Right lobe of liver (tissue), 6 donors: ENCODE data around the gene SLC38A3. TPM values are rescaled to one million over a fixed set of nuclear protein-coding genes. Genes with fewer than 3 reads are reported as not detected.

Experiments used
- ATAC-seq, 4 donors: fragments of 200-7000 bp; cut with Tn5 transposase; one replicate each; pipeline ENCODE4 v1.9.1; 2020; ENCODE audit warnings: mild to moderate bottlenecking in 4 of 4, moderate library complexity in 4 of 4
- DNase-seq, 3 donors: peaks; one replicate each; pipeline ENCODE4 v3.0.0-alpha.2; 2020
- H3K27ac ChIP-seq, 3 donors: fragments of 200-600 bp; one replicate each; pipeline ENCODE4 v1.8.0; 2022
- H3K27me3 ChIP-seq, 2 donors: fragments of 200-600 bp; one replicate each; pipeline ENCODE4 v1.8.0; 2022
- H3K36me3 ChIP-seq, 4 donors: fragments of 200-600 bp; sonication (generic) in 1 of 4; one replicate each; pipeline versions ENCODE4 v1.5.1 to v1.8.0; 2017 to 2022; ENCODE audit warnings: control low read depth in 1 of 4
- H3K4me1 ChIP-seq, 4 donors: fragments of 200-600 bp; sonication (generic) in 1 of 4; one replicate each; pipeline versions ENCODE4 v1.5.1 to v1.8.0; 2017 to 2022; ENCODE audit warnings: control low read depth in 1 of 4
- H3K4me3 ChIP-seq, 3 donors: fragments of 200-600 bp; one replicate each; pipeline ENCODE4 v1.8.0; 2022
- H3K9me3 ChIP-seq, 4 donors: fragments of 200-600 bp; sonication (generic) in 1 of 4; one replicate each; pipeline versions ENCODE4 v1.5.1 to v1.8.0; 2017 to 2022; ENCODE audit warnings: control low read depth in 1 of 4
- CTCF ChIP-seq, 4 donors: fragments of 200-600 bp in 3 of 4; fragments of 450-650 bp in 1 of 4; IDR thresholded peaks; one replicate each; pipeline versions ENCODE4 v1.5.1 to v1.8.0; 2016 to 2022; ENCODE audit warnings: antibody characterized with exemption in 4 of 4, mild to moderate bottlenecking in 2 of 4
- POLR2A ChIP-seq: fragments of 450-650 bp; IDR thresholded peaks from one replicate; pipeline ENCODE4 v1.6.1; 2017; ENCODE audit warnings: antibody characterized with exemption, mild to moderate bottlenecking
- WGBS: methylation state at CpG from one replicate; pipeline ENCODE4 v1.1.6; 2018; ENCODE audit warnings: low coverage, low lambda C conversion rate; ENCODE audit not compliant: insufficient coverage; ENCODE audit errors: missing lambda C conversion rate; 5-methylcytosine and 5-hydroxymethylcytosine counted together
- intact Hi-C, 2 donors: fragments of 100-400 bp; cut with DNase I; formaldehyde crosslinking; loops; one replicate each; pipeline versions ENCODE4 v1.11.2 to v1.14.1; 2022
- total RNA-seq, 6 experiments: library from RNA; depleted of rRNA in 2 of 6; stranded (reverse); fragments of >200 nt in 2 of 6; fragmentation: NEBNext Ultra II Directional in 3 of 6; extraction: Animal tissue kit (Norgen Biotek cat#: 25700) in 3 of 6; gene quantifications; one replicate each; pipeline versions ENCODE4 v1.1.0 to v1.2.4, GENCODE V29; 2016 to 2023
- donor health status: DM: no; HTN: yes; CAD: no.
- donor health status: DM: no; HTN: no; CAD: no.
- donor health status: DM: no; HTN: no; CAD: no.
- donor health status: DM: no; HTN: yes; CAD: no.
- donor health status: DM: no; HTN: yes; CAD: no.

SLC38A3 gene
- total RNA-seq, 6 experiments from 2014 or later = 77.7 to 311 (median 190) TPM

DNA sequence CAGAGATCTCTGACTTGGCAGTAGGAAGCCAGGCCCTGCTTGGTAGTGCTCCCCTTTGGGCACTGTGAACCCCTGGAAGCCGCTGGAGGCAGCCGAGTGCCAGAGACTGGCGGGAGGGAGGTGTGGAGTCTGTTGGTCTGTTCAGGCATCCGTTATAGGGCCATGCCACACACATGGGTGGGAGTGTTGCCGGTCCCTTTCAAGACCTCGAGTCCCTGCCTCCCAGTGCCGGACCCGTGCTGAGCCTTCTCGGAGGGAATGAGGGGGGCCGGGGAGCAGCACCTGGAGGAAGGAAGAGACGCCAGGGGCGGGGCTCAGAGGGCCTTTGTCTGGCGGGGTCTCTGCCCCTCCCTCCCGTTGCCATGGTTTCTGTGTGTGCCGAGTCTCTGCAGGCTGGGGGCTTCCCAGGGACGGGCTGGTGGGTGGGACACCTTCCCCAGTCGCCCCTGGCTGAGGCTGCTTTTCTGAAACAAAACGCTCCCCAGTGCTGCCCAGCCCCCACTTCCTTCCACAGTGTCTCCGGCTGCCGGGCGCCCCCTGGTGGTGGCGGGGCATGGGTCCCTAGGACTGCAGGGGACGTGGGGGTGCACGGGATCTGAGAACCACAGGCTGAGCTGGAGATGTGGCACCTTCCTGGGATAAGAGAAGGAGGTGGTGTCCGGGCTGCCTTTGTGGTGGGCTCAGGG lies 40.9 kb downstream of the SLC38A3 start:
- 14% methylated on average over 5 of the region's 25 CpGs for WGBS
- Histone ChIP-seq H3K27me3 (no peaks in the 10 kb centered on the region), H3K4me1 (peaks cover 0 to 87% (median 23%) of the 10 kb centered on the region in 4 donors), H3K4me3 (peak overlapping the region; percentile 9 to 45 (median 23)), H3K36me3 (no peaks in the 10 kb centered on the region), H3K27ac (peak overlapping the region; percentile 72 to 93 (median 78)), H3K9me3 (no peaks in the 10 kb centered on the region)
- ATAC-seq = peak; percentile 70 to 81 (median 78)
- intact Hi-C loops = no loop called here
- peak in 3 of 4 donors; percentile 90 to 96 (median 95) for TF ChIP-seq CTCF (IDR thresholded peaks at IDR 0.05)
- TF ChIP-seq POLR2A = no peak
- DNase-seq = peak; percentile 88 to 91 (median 91)

- no CpG with 5 or more reads among the region's 10 CpGs for WGBS
- ATAC-seq (peak; percentile 25 to 45 (median 35)), DNase-seq (peak in 1 of 3 donors; percentile 45)
- H3K4me3 ChIP-seq = no peak overlapping the region
- no peaks in the 10 kb centered on the region for H3K9me3 ChIP-seq
- intact Hi-C loops = no loop called here
- H3K27me3 ChIP-seq = no peaks in the 10 kb centered on the region
- peaks cover 0 to 84% (median 21%) of the 10 kb centered on the region in 4 donors for H3K4me1 ChIP-seq
- H3K36me3 ChIP-seq = no peaks in the 10 kb centered on the region
- TF ChIP-seq CTCF (IDR thresholded peaks at IDR 0.05) = peak in 1 of 4 donors; percentile 14
- no peak for TF ChIP-seq POLR2A
- peak overlapping the region; percentile 72 to 93 (median 78) for H3K27ac ChIP-seq
Measured at GRCh38 chr3:50246517-50246954, 41.5 kb downstream of the SLC38A3 start.

- peaks cover 0 to 70% (median 14%) of the 10 kb centered on the region in 4 donors for H3K4me1 ChIP-seq
- no peaks in the 10 kb centered on the region for H3K9me3 ChIP-seq
- H3K36me3 ChIP-seq = peaks cover 0 to 9% (median 3%) of the 10 kb centered on the region in 4 donors
- intact Hi-C loops = no loop called here
- H3K4me3 ChIP-seq = no peak overlapping the region
- H3K27me3 ChIP-seq = no peaks in the 10 kb centered on the region
- DNase-seq = peak in 1 of 3 donors; percentile 55
- 38% methylated on average over 2 of the region's 3 CpGs for WGBS
- peak overlapping the region; percentile 36 to 53 (median 43) for H3K27ac ChIP-seq
- TF ChIP-seq CTCF (IDR thresholded peaks at IDR 0.05) (no peak), POLR2A (no peak)
- ATAC-seq = peak; percentile 3 to 44 (median 26)
Measured at GRCh38 chr3:50248387-50248786, 43.3 kb downstream of the SLC38A3 start.

- Histone ChIP-seq H3K27ac (peak overlapping the region in 1 of 3 donors; percentile 43), H3K36me3 (peaks cover 0 to 9% (median 3%) of the 10 kb centered on the region in 4 donors), H3K4me1 (peaks cover 0 to 70% (median 21%) of the 10 kb centered on the region in 4 donors), H3K27me3 (no peaks in the 10 kb centered on the region), H3K4me3 (no peak overlapping the region), H3K9me3 (no peaks in the 10 kb centered on the region)
- DNase-seq = no peak
- 90% methylated on average over 2 of the region's 5 CpGs for WGBS
- intact Hi-C loops = no loop called here
- no peak for ATAC-seq
- TF ChIP-seq POLR2A (no peak), CTCF (IDR thresholded peaks at IDR 0.05) (no peak)
Measured at GRCh38 chr3:50249457-50249856, 44.4 kb downstream of the SLC38A3 start.
